Omental fat pad (tissue), 4 donors: Measurements from ENCODE around the gene ADAMTS12. TPM values are rescaled to one million over a fixed set of nuclear protein-coding genes. Genes with fewer than 3 reads are reported as not detected.

Experiments used
- ATAC-seq: fragments of 150-250 bp; one replicate; pipeline ENCODE4 v1.9.1; 2016; ENCODE audit warnings: mild to moderate bottlenecking, moderate library complexity; ENCODE audit not compliant: low FRiP score
- DNase-seq: peaks from one replicate; pipeline ENCODE4 v3.0.0-alpha.2; 2019; ENCODE audit warnings: low spot score
- small RNA-seq: library from RNA; depleted of rRNA; stranded (forward); fragments of <200 nt; gene quantifications from one replicate; pipeline ENCODE3, GENCODE V24; 2016
- total RNA-seq, 4 donors: library from RNA; depleted of rRNA; stranded (reverse); fragments of >200 nt; gene quantifications; one replicate each; pipeline ENCODE4 v1.1.0, GENCODE V29; 2016
- TF ChIP-seq, protein P1 (sequence below), 3 donors: fragments of 450-650 bp; IDR thresholded peaks; one replicate each; pipeline ENCODE4 v1.5.1; 2016 to 2017; ENCODE audit warnings: antibody characterized with exemption in 3 of 3, mild to moderate bottlenecking in 3 of 3, moderate library complexity in 2 of 3

Gene ADAMTS12
- total RNA-seq, 4 donors from 2014 or later, result 17.5 to 42.9 (median 24.0) TPM

- no peak for DNase-seq
- ATAC-seq, result no peak
- TF ChIP-seq, protein P1, sequence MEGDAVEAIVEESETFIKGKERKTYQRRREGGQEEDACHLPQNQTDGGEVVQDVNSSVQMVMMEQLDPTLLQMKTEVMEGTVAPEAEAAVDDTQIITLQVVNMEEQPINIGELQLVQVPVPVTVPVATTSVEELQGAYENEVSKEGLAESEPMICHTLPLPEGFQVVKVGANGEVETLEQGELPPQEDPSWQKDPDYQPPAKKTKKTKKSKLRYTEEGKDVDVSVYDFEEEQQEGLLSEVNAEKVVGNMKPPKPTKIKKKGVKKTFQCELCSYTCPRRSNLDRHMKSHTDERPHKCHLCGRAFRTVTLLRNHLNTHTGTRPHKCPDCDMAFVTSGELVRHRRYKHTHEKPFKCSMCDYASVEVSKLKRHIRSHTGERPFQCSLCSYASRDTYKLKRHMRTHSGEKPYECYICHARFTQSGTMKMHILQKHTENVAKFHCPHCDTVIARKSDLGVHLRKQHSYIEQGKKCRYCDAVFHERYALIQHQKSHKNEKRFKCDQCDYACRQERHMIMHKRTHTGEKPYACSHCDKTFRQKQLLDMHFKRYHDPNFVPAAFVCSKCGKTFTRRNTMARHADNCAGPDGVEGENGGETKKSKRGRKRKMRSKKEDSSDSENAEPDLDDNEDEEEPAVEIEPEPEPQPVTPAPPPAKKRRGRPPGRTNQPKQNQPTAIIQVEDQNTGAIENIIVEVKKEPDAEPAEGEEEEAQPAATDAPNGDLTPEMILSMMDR (IDR thresholded peaks at IDR 0.05), result no peak
Observed at GRCh38 chr5:33477816-33478215, 414.0 kb downstream of the ADAMTS12 start.

GRCh38 chr5:33476992-33477391, 414.8 kb downstream of the ADAMTS12 start:
- DNase-seq (no peak), ATAC-seq (no peak)
- TF ChIP-seq, protein P1 (IDR thresholded peaks at IDR 0.05), result no peak

GRCh38 chr5:33475706-33476105, 416.1 kb downstream of the ADAMTS12 start:
- DNase-seq (no peak), ATAC-seq (no peak)
- TF ChIP-seq, protein P1 (IDR thresholded peaks at IDR 0.05), result no peak

DNA sequence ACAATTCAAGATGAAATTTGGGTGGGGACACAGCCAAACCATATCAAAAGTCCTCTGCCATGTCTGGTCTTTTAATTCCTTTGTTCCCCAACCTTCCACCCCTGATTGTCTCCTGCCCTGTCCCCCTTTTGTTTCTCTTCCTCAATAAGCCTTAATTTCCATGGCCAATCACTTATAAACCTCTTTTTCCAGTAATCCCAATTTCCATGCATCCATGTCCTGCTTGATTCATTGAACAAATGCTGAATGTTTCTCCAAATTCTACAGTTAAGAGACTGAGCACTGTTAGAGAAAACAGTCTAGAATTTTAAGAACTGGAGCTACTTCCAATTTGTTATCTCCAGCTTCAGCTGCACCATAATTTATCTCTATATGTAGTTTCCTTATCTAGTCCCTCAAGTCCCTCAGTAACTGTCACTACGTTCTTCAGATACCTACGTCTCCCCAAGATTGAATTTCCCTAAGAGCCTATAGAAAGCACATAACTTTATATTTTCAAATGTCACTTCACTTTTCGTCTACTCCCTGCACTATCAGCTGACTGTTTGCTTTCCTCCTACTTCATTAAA, 416.8 kb downstream of the ADAMTS12 start:
- TF ChIP-seq, protein P1 (IDR thresholded peaks at IDR 0.05), result no peak
- ATAC-seq (no peak), DNase-seq (no peak)

DNA sequence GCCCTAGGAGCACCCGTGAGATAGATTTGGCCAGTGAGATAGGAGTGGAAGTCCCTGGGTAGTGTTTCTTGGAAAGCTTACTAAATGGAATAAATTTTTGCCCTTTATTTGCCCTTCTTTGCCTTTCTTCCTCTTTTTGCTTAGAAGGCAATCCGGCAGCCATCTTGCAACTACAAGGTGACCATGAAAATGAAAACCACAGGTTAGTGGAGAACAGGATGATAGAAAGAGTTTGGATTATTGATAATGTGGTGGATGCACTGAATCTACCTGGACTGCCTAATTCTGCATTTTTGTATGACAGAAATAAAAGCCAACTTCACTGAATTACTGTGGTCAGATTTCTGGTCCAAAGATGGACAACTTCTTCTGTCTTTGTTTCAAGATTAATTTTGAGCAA, 417.8 kb downstream of the ADAMTS12 start:
- DNase-seq (no peak), ATAC-seq (no peak)
- TF ChIP-seq, protein P1 (IDR thresholded peaks at IDR 0.05), result no peak

Small RNA genes within 50 kb of the gene (small RNA-seq; reads per million reads assigned to genes)
- not detected for gene RNU6-923P

Other genes starting within 250 kb of the ADAMTS12 start
- gene RXFP3, start 44.4 kb upstream of the ADAMTS12 start, total RNA-seq, result not detected
- gene SLC45A2, start 92.7 kb upstream of the ADAMTS12 start, total RNA-seq, result under 1 TPM in 1 of 4 donors, not detected in 3; 0.19 TPM
- 10 to 100 TPM in 1 of 4 donors, 1 to 10 TPM in 3; 3.5 to 12.8 (median 6.1) TPM for gene AMACR, start 116.1 kb upstream of the ADAMTS12 start, total RNA-seq
- 1 to 10 TPM; 2.0 to 8.2 (median 3.1) TPM for gene C1QTNF3, start 151.2 kb upstream of the ADAMTS12 start, total RNA-seq